Peyer's patch (tissue), 4 donors: ENCODE results near the gene NDFIP2. TPM values are rescaled to one million over a fixed set of nuclear protein-coding genes. Genes with fewer than 3 reads are reported as not detected.

Experiments
- DNase-seq, 3 donors: peaks; one replicate each; pipeline ENCODE4 v3.0.0-alpha.2; 2017 to 2019
- H3K27ac ChIP-seq, 4 donors: fragments of 200-600 bp; sonication (generic); one replicate each; pipeline ENCODE4 v1.5.1; 2016 to 2019
- H3K27me3 ChIP-seq, 2 donors: fragments of 200-600 bp; sonication (generic); one replicate each; pipeline ENCODE4 v1.5.1; 2019
- H3K36me3 ChIP-seq, 3 donors: fragments of 200-600 bp; sonication (generic); one replicate each; pipeline ENCODE4 v1.5.1; 2016 to 2019
- H3K4me1 ChIP-seq, 4 donors: fragments of 200-600 bp; sonication (generic); one replicate each; pipeline ENCODE4 v1.5.1; 2016 to 2019
- H3K4me3 ChIP-seq, 4 donors: fragments of 200-600 bp; sonication (generic); 1 replicate in 3 of 4; 2 replicates in 1 of 4; pipeline ENCODE4 v1.5.1; 2016 to 2019; ENCODE audit warnings: mild to moderate bottlenecking in 1 of 4
- H3K9me3 ChIP-seq, 4 donors: fragments of 200-600 bp; sonication (generic); one replicate each; pipeline ENCODE4 v1.5.1; 2016 to 2019; ENCODE audit warnings: mild to moderate bottlenecking in 1 of 4
- CTCF ChIP-seq, 6 experiments: fragments of 450-650 bp in 4 of 6; fragments of 200-600 bp in 2 of 6; sonication (generic) in 1 of 6; IDR thresholded peaks; one replicate each; pipeline ENCODE4 v1.5.1; 2017 to 2019; ENCODE audit warnings: antibody characterized with exemption in 6 of 6, mild to moderate bottlenecking in 3 of 6, moderate library complexity in 1 of 6
- POLR2A ChIP-seq, 2 donors: fragments of 450-650 bp; IDR thresholded peaks; one replicate each; pipeline ENCODE4 v1.5.1; 2017; ENCODE audit warnings: antibody characterized with exemption in 2 of 2, mild to moderate bottlenecking in 2 of 2, moderate library complexity in 2 of 2
- total RNA-seq, 4 donors: library from RNA; depleted of rRNA; stranded (reverse); fragments of >200 nt; gene quantifications; one replicate each; pipeline ENCODE4 v1.1.0, GENCODE V29; 2016

The NDFIP2 gene
- total RNA-seq, 4 donors from 2014 or later = 28.1 to 102 (median 59.6) TPM

- Histone ChIP-seq H3K36me3 (no peaks in the 10 kb centered on the region), H3K27ac (peak overlapping the region in 3 of 4 donors; percentile 71 to 89 (median 78)), H3K4me1 (peaks cover 0 to 32% (median 2%) of the 10 kb centered on the region in 4 donors), H3K9me3 (no peaks in the 10 kb centered on the region), H3K27me3 (no peaks in the 10 kb centered on the region), H3K4me3 (peak overlapping the region in 3 of 4 donors; percentile 53 to 76 (median 74))
- DNase-seq = no peak
- no peak for TF ChIP-seq POLR2A (IDR thresholded peaks at IDR 0.05)
- TF ChIP-seq CTCF (IDR thresholded peaks at IDR 0.05) = no peak
Observed at GRCh38 chr13:79482281-79482970, 1.5 kb downstream of the NDFIP2 start.

- H3K36me3 ChIP-seq = no peaks in the 10 kb centered on the region
- no peaks in the 10 kb centered on the region for H3K27me3 ChIP-seq
- H3K4me1 ChIP-seq = peaks cover 0 to 32% (median 2%) of the 10 kb centered on the region in 4 donors
- no peaks in the 10 kb centered on the region for H3K9me3 ChIP-seq
- no peak for TF ChIP-seq POLR2A (IDR thresholded peaks at IDR 0.05)
- TF ChIP-seq CTCF (IDR thresholded peaks at IDR 0.05) = no peak
- peak overlapping the region in 3 of 4 donors; percentile 4 to 89 (median 71) for H3K27ac ChIP-seq
- DNase-seq = no peak
- peak overlapping the region in 2 of 4 donors; percentile 74 to 76 for H3K4me3 ChIP-seq
Observed at GRCh38 chr13:79483086-79483706, 2.2 kb downstream of the NDFIP2 start.

GRCh38 chr13:79485014-79485811 lies 4.3 kb downstream of the NDFIP2 start:
- Histone ChIP-seq H3K9me3 (no peaks in the 10 kb centered on the region), H3K27me3 (no peaks in the 10 kb centered on the region), H3K4me1 (peaks cover 0 to 32% (median 2%) of the 10 kb centered on the region in 4 donors), H3K4me3 (peak overlapping the region in 2 of 4 donors; percentile 74 to 76), H3K27ac (peak overlapping the region in 3 of 4 donors; percentile 61 to 89 (median 71)), H3K36me3 (no peaks in the 10 kb centered on the region)
- TF ChIP-seq POLR2A (IDR thresholded peaks at IDR 0.05) (peak; percentile 49 to 64), CTCF (IDR thresholded peaks at IDR 0.05) (peak in 1 of 6 experiments; percentile 3)
- DNase-seq = peak in 2 of 3 donors; percentile 44 to 68

GRCh38 chr13:79486433-79487188 lies 5.7 kb downstream of the NDFIP2 start:
- H3K4me1 ChIP-seq = peaks cover 0 to 32% (median 2%) of the 10 kb centered on the region in 4 donors
- TF ChIP-seq POLR2A (IDR thresholded peaks at IDR 0.05) (no peak), CTCF (IDR thresholded peaks at IDR 0.05) (no peak)
- H3K27ac ChIP-seq = peak overlapping the region in 2 of 4 donors; percentile 71 to 89
- H3K27me3 ChIP-seq = no peaks in the 10 kb centered on the region
- peak overlapping the region in 1 of 4 donors; percentile 20 for H3K4me3 ChIP-seq
- DNase-seq = no peak
- H3K36me3 ChIP-seq = no peaks in the 10 kb centered on the region
- H3K9me3 ChIP-seq = no peaks in the 10 kb centered on the region

GRCh38 chr13:79490326-79490725 lies 9.4 kb downstream of the NDFIP2 start:
- no peaks in the 10 kb centered on the region for H3K36me3 ChIP-seq
- no peak for DNase-seq
- H3K4me3 ChIP-seq = no peak overlapping the region
- TF ChIP-seq CTCF (IDR thresholded peaks at IDR 0.05) (no peak), POLR2A (IDR thresholded peaks at IDR 0.05) (no peak)
- H3K27ac ChIP-seq = no peak overlapping the region
- H3K27me3 ChIP-seq = no peaks in the 10 kb centered on the region
- no peaks in the 10 kb centered on the region for H3K9me3 ChIP-seq
- H3K4me1 ChIP-seq = peaks cover 0 to 12% (median 0%) of the 10 kb centered on the region in 4 donors
